HG02938 (cell line): ENCODE results near the gene INSYN1.
"Not testable (repeated sequence)": the region's sequence is repeated elsewhere in the genome, so short reads cannot be mapped to it uniquely, and the experiment has no call there.

Experiments
- ATAC-seq: cut with Tn5 transposase; IDR thresholded peaks from one replicate; pipeline ENCODE4 v1.9.1; 2021; ENCODE audit warnings: mild to moderate bottlenecking, moderate library complexity; ENCODE audit not compliant: unreplicated experiment

INSYN1 gene

GRCh38 chr15:73750438-73750837, 2.7 kb downstream of the INSYN1 start:
- no peak for ATAC-seq

GRCh38 chr15:73749971-73750370, 3.2 kb downstream of the INSYN1 start:
- ATAC-seq = no peak

- ATAC-seq = no peak
Observed at GRCh38 chr15:73749533-73749932, 3.6 kb downstream of the INSYN1 start.

- ATAC-seq = no peak
Observed at GRCh38 chr15:73748730-73749129, 4.4 kb downstream of the INSYN1 start.

- ATAC-seq = no peak
Observed at GRCh38 chr15:73747847-73748590, 5.1 kb downstream of the INSYN1 start.

- no peak for ATAC-seq
Observed at GRCh38 chr15:73746883-73747282, 6.3 kb downstream of the INSYN1 start.

- no peak for ATAC-seq
Observed at GRCh38 chr15:73746261-73746660, 6.9 kb downstream of the INSYN1 start.

GRCh38 chr15:73745073-73745472, 8.1 kb downstream of the INSYN1 start:
- no peak for ATAC-seq

- no peak for ATAC-seq
Observed at GRCh38 chr15:73744293-73744692, 8.9 kb downstream of the INSYN1 start.

- ATAC-seq = no peak
Observed at GRCh38 chr15:73741321-73741836, 11.8 kb downstream of the INSYN1 start.

- no peak for ATAC-seq
Observed at GRCh38 chr15:73740152-73741048, 12.8 kb downstream of the INSYN1 start.

- no peak for ATAC-seq
Observed at GRCh38 chr15:73737535-73737934, 15.6 kb downstream of the INSYN1 start.

GRCh38 chr15:73732930-73733329, 20.2 kb downstream of the INSYN1 start:
- no peak for ATAC-seq

GRCh38 chr15:73732051-73732450, 21.1 kb downstream of the INSYN1 start:
- ATAC-seq = not testable (repeated sequence)

- no peak for ATAC-seq
Observed at GRCh38 chr15:73727330-73727976, 25.7 kb downstream of the INSYN1 start.

GRCh38 chr15:73724212-73724611, 28.9 kb downstream of the INSYN1 start:
- ATAC-seq = no peak

GRCh38 chr15:73723191-73723590, 30.0 kb downstream of the INSYN1 start:
- ATAC-seq = no peak

- ATAC-seq = no peak
Observed at GRCh38 chr15:73722425-73722824, 30.7 kb downstream of the INSYN1 start.

GRCh38 chr15:73718694-73719093, 34.5 kb downstream of the INSYN1 start:
- ATAC-seq = no peak

GRCh38 chr15:73717802-73718201, 35.3 kb downstream of the INSYN1 start:
- no peak for ATAC-seq

GRCh38 chr15:73717206-73717605, 35.9 kb downstream of the INSYN1 start:
- no peak for ATAC-seq
